Colon (tissue), 2 donors: ENCODE measurements around the gene AFG1L.

Experiments
- FAIRE-seq: peaks from 2 replicates; lab custom pipeline; 2012; peaks lifted over from hg19 to GRCh38; lab: Jason Lieb, UNC
- donor health status: control.
- donor health status: control.

Gene AFG1L

DNA sequence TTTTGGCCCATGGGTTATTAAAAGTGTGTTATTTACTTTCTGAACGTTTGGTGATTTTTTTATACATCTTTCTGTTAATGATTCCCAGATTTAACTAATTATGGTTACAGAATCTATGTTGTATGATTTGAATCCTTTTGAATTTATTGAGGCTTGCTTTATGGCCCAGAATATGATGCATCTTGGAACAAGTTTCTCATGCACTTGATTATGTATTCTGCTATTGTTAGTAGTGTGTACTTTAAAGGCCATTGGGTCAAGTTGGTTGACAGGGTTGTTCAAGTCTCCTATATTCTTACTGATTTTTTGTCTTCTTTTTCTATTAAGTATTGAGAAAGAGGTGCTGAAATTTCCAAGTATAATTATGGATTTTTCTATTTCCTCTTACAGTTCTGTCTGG is 160.8 kb downstream of the AFG1L start:
- FAIRE-seq = no peak

DNA sequence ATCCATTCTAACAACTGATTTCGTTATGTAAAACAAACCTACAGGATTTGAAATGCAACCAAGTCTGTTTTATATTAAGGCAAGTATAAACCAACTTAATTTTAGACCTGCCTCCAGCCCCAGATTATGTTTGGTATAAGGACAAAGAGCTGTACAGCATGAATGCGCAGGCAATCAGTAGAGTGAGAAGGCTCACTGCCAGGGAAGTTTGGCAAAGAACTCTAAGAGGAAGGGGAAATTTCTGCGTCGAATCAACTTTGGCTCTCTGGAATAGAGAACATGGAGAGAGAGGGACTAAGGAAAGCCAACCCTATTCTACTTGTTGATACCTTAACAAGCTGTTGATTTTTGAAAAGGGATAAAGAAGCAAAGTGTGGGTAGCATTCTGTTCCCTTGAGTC is 168.9 kb downstream of the AFG1L start:
- no peak for FAIRE-seq

DNA sequence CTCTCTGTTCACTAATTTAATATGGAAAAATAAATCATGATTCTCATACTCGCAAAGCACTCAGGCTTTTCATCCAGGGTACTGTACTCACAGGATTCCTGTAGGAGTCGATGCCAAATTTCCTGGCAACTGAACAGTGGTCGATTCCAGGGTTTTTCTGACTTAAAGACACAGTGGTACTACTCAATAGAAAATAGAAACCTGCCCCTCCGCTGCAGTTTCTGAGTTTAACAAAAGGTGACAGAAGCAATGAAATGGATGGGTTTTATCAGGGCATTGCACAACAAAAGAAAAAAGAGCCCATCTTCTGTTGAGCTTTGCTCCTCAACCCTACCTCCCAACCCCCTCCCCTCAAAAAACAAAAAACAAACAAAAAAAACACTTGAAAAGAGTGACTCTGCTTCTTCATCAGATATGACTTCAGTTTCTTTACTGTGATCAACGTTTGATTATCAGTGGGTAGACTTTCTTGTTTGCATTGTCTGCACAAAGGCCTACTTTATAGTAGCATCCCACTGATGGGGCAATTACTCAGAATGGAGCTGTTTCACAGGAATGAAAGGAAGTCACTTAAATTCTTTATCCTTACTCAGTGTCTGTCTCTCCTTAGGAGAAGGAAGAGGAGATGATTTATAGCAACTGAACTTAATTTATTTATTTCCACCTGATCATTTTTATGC is 169.7 kb downstream of the AFG1L start:
- FAIRE-seq = no peak

DNA sequence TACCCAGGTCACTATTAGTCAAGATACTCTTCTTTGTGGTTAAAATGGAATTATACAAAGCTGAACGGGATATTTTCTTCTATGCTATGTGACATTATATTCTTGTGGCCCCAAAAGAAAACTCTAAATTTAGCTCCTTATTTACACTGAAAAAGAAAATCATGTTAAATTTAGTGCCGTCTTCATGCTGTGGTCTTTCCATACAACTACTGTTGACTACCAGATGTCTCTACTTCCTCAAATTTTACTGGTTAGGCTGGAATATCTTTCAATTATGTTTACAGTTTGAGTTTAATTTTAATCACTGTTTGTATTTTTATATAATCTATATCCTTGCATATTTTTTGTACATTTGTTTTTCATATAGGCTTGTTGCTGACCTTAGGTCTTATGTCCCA is 170.2 kb downstream of the AFG1L start:
- FAIRE-seq = no peak

DNA sequence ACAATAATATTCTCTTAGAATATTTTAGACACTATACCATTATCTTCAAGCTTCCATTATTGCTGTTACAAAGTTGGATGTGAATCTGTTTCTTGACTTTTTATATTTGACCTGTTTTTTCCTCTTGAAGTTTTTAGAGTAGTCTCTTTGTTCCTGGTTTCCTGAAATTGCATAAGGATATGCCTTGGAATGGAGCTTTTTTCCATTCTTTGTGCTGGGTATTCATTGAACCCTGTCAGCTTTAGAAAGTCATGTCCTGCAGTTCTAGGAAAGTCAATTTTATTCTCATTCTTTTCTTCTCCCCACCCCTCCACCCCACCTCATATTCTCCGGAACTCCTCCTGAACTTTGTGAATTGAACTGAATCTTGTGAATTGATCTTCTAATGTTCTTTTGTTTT is 173.5 kb downstream of the AFG1L start:
- FAIRE-seq = no peak

DNA sequence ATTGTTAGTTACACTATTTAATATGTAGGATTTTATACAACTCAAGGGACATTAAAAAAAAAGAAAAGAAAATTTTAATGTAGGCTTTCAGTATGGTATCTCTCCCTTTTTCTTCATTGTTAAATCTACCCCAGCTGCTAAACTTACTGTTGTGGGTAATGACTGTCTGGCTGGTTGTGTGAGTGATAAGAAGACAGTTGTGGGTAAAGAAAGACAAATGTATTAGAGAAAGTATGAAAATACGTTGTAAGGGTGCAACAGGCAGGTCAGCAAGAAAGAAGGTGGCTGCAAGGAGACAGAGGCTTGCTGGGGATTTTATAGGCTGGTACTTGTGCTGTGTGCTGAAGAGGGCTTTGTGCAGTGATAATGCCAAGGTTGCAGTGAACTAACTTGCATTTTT is 174.5 kb downstream of the AFG1L start:
- FAIRE-seq = no peak

DNA sequence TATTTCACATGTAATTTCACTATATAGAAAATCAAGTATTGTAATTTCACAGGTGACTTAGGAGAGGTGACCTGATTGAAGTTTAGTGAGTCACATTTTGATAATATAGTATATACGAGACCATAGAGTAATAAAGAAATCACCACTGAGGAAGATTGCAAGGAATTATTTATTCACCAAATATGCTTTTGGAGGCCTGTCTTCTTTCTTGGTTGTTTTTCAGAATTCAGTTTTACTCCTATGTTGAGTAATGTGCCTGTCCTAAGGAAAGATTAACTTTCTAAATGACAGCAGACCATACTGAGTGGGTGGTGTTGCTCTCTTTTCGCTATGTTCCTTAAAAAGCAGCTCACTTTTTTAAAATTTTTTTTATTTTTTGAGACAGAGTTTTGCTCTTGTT is 178.3 kb downstream of the AFG1L start:
- no peak for FAIRE-seq

DNA sequence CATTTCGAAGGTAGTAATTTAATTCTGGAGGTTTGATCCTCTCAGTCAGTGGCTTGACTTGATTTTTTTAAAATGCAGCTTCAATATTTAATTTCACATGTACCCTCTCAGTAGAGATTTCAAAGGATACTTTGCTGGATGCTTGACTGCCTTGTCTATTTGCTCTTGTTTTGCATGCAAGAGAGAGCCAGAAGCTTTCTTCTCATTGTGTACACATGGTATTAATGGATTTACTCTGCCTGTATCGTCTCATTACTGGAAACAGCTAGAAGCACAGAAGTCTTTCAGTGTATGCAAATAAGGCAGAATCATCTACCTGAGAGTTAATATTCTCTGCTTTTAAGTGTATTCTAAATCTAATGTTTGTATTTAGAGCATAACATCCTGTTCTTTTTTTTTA is 181.5 kb downstream of the AFG1L start:
- no peak for FAIRE-seq

DNA sequence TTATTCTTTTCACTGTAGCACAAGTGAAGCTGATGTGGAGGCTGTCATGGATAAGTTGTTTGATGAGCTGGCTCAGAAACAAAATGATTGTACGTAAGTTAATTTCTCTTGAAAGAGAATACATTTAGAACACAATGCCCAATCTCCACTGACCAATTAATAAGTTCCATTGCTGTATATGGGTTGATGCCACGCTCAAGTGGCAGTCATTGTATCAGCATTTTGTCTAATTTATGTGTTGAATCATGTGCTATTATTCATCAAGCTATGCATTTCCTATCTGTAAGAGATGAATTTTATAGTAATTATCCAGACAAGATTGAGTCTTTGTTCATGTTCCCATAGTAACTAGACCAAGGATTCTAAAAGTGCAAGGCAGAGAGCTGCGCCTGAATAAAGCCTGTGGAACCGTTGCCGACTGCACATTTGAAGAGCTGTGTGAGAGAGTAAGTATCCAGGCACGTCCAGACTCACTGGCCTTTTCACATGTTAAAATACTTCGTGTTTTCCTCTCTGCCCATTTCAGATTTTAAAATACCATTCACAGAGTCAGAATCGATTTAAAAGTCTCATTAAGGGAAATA is 182.1 kb downstream of the AFG1L start:
- FAIRE-seq = no peak

DNA sequence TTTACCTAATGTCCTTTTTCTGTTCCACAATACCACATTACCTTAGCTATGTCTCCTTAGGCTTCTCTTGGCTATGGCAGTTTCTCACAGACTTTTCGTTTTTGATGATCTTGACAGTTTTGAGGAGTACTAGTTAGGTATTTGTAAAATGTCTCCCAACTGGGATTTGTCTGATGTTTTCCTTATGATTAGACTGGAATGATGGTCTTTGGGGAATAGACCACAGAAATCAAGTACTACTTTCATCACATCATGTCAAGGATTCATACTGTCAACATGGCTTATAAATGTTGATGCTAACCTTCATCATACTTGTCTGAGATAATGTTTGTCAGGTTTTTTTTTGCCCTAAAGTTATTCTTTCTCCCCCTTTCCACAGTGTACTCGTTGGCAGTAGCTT is 187.7 kb downstream of the AFG1L start:
- FAIRE-seq = no peak

DNA sequence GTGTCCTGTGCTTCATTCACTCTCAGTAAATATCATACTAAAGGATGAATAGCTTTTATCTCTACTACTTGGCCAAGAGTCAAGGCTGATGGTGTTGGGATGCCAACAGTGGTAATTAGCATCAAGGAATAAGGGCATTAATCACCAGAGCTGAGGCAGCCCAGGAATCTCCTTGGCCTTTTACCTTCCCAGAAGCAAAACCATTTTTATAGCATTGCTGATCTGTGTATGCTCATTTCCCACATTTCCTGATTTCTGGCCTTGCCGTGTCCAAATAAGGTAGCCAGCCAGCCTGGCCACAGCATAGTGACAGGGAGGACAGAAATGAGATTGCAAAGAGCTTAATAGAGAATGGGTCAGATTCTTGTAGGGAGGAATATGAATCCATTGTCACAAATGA is 189.2 kb downstream of the AFG1L start:
- FAIRE-seq = no peak

DNA sequence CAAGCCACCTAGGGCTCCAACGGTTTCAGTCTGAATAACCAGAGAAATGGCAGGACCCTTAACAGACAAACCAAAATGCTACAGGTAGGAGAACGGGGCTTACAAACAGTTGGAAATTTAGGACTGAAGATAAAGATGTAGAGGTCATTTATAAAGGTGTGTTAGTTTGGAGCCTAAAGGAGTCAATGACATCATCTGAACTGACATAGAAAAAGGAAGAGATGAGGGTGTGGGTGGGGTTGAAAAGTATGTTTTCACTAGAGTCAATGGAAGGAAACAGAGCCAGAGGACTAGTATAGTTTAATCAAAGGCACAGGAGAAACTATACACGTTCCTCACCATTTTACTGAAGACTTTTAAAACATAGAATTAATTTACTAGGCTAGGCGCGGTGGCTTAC is 194.8 kb downstream of the AFG1L start:
- no peak for FAIRE-seq

DNA sequence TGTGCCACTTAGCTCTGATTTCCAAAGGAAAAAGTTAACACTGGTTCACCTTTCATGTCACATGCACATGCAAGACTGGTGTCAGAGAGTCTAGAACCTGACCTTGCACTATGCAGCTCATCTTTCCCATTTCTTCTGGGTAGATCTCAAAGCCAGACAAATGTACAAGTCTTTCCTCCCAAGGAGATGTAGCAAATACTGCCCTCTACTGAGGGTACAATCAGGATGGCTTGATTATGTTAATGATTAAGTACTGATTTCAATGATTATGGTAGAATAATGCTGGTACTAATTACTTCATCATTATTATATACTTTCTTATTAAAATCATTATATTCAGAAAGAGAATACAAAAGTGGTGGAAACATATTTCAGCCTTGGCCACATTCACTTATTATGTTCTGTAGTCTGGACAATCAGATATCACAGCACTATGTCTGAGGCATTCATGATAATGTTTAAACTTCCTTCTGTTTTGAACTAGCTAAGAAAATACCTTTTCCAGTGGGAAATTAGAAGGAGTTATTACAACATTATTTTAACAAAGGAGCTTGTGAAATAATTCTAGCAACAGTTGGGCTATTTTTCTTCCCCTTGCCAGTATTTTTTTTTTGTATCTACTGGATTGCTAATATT is 197.4 kb downstream of the AFG1L start:
- FAIRE-seq = peak; percentile 18

DNA sequence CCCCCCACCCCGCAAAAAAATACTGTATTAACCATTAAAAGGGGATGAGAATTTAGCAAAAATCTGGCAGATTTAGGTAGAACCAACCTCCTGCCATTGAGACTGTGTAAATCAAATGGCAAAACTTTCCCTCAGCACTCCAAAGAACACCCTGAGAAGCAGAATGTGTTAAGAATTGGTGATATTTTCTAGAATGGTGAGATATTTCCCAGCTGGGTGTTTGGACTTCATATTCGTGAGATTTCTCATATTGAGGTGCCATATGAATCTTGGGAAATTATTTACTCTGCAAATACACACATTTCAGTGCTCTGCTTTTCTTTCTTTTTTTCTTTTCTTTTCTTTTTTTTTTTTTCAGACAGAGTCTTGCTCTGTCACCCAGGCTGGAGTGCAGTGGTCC is 199.6 kb downstream of the AFG1L start:
- no peak for FAIRE-seq

DNA sequence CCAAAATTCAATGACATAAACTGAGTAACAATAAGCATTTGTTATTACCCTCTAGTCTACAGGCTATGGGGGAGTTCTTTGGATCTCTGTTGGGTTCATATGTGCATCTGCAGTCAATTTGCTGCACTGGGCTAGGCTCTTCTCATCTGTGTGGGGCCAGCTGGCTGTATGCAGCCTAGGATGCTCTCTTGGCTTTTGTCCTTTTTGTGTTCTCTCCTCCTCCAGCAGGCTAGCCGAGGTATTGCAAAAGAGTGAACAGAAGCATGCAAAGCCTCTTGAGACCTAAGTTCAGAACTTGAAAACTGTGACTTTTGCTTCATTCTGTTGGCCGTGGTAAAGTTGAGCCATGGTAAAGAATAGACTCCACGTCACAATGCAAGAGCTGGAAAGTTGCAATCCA is 203.0 kb downstream of the AFG1L start:
- FAIRE-seq = no peak

DNA sequence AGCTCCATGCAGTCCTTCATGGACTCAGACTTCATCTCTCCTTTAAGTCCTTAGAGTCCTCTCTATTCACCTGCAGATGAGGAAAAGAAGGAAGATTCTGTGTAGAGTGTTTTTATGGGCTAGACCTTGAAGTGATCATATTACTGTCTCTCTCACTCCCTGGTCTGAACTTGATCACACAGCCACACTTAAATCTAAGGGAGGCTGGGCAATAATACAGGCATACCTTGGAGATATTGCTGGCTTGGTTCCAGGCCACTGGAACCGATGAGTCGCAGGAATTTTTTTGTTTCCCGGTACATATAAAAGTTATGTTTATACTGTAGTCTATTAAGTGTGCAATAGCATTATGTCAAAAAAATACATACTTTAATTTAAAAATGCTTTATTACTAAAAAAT is 206.7 kb downstream of the AFG1L start:
- no peak for FAIRE-seq

DNA sequence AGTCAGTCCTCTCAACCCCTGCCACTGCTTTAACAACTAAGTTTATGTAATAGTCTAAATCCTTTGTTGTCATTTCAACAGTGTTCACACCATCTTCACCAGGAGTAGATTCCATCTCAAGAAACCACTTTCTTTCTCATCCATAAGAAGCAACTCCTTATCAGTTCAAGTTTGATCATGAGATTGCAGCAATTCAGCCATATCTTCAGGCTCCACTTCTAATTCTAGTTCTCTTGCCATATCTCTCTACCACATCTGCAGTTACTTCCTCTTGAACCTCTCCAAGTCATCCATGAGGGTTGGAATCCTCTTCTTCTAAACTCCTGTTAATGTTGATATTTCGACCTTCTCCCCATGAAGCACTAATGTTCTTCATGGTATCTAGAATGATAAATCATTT is 208.0 kb downstream of the AFG1L start:
- FAIRE-seq = no peak

DNA sequence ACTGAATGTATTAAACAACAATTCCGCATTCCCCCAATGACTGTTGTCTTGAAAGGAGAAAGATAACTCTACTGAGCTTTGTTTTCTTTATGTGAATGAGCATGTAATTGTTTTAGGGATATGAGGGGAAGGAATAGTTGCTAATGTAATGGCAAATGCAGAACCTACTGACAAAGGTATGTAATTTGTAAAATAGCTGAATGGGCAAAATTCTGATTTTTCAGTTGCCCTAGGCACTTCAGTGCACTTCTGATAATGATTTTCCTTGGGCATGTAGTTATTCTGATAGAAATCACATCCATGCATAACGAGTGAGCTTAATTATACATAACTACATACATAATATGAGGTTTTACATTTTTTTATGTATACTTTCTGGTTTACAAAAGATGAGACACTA is 212.5 kb downstream of the AFG1L start:
- no peak for FAIRE-seq

DNA sequence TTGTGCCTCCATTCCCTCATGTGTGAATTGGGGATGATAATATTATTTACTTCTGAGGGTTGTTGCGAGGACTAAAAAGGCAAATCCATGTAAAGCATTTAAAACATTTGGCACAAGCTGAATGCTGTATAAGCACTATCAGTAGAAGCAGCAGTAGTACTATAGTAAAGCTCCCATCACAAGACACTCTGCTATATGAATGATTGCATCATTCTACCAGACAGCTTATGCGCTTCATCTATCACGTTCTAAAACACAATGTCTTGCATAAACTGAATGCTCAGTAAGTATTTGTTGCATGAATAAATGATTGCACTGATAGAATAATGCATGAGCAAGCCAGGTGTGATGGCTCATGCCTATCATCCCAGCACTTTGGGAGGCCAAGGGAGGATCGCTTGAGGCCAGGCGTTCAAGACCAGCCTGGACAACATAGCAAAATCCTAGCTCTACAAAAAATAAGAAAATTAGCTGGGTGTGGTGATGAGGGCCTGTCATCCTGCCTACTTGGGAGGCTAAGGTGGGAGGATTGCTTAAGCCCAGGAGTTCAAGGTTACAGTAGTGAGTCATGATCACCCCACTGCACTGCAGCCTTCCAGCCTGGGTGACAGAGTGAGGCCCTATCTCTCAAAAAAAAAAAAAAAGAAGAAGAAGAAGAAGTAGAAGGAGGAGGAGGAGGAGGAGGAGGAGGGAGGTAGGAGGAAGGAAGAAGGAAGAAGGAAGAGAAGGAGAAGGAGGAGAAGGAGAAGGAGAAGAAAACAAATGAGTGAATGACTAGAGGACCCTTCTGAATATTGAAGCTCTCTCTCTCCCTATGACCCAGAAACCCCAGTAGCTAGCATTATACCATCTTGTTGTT is 215.8 kb downstream of the AFG1L start:
- FAIRE-seq = no peak

DNA sequence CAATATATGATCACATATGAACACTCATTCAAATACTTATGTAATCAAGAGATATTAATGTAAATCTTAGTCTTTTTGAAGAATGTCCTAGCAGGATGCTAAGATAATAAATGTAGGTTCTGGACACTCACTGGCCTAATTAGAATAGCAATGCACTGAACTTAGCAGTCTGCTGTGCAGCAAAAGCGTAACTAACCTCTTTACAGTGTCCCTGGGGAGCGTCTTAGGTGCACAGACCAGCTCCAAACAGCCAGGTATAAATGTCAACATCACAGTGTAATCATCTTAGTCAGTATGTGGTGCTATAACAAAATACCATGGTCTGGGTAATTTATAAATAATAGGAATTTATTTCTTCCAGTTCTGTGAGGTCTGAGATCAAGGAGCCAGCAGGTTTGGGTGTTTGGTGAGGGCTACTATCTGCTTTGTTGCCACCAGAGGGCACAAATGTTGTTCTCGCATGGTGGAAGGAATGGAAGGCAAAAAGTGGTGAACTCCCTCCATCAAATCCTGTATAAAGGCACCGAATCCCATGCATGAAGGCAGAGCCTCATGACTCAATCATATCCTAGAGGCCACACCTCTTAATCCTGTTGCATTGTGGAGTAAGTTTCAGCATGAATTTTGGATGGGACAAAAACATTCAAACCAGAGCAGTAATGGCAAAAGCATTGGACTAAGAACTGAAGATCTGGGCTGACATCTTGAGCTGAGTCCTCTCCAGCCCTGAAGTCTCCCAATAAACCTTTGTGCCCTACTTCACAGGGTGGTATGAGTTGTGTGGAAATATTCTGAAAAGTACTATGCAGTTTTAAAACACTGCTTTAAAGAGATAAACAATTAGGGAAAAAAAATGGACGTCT is 224.1 kb downstream of the AFG1L start:
- FAIRE-seq = no peak

DNA sequence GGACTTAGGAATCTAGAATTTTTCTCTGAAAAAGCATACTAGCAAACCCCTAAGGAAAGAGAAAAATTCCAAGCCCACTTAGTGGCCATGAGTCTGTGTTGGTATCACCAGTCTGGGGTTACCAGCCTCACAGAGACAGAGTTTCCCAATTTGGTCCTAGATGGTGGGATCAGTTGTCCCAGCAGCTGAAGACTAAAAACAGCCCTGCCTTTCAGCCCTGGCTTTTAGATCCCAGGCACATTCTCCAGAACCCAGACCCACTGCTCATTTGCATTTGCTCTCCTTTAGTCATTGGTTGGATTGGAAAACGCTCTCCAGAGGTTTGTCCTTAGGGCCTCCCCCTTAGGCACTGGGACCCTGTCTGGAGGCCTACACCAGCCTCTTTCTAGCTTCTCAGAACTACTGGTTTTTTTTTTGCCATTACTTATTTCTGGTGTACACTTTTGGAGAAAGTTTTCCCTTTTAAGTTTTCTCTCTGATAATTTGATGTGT is 226.8 kb downstream of the AFG1L start:
- FAIRE-seq = no peak

DNA sequence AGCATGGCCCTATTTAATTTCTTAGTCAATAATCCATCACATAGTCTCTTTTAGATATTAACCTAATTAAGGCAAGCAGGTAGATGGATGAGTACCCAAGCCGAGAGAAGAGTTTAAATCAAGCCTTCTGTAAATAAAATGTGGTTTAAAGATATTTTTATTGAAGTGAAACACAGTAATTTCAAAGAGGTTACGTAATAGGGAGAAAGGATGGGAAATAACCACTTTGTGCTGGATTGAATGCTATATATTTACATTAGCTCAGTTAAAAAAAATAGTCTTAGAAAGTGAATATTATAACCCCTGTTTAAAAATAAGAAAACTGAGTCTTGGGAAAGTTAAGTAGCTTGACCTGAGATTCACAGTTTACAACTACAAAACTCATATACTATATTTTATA is 228.8 kb downstream of the AFG1L start:
- no peak for FAIRE-seq
